ENCODE results near the gene ARL2BP.
"Not testable (repeated sequence)": the region's sequence is repeated elsewhere in the genome, so short reads cannot be mapped to it uniquely, and the experiment has no call there.

ARL2BP gene

DNA sequence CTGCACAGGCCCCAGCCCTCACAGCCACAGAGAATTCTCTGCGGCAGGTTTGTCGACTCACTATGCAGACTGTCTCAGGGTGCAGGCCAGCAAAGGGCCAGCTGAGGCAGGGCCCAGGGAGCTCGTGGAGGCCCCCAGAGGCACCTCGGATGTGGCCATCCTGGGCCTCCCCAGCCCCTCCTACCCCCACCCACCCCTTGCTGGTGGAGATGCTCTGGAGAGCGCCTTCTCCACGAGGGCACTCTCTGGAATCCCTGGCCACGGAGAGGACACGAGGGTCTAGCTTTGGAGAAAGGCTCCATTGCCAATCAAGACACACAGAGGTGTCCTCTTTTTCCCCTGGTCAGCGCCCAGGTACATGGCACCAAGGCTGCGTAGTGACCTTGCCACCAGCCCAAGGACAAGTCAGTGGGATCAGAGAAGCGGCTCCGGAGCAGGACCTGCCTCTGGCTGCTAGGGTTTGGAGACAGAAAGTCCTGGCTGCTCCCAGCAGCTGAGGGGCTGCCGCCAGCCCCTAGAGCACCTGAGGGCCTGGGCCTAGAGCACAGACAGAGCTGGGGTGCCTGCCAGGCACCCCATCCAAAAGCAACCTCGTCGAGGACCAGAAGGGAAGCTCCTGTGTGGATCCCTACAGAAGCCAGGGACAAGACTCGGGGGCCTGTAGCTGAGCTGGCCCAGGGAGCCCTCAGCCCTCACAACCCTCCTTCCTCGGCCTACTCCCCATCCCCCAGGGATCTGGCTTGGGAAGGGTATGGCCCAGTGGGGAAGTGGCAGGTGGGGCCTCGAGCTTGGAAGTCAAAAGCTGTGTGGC, 18.7 kb downstream of the ARL2BP start:
- no peak for DNase-seq (ENCODE audit: low read depth in 2 of 2, low spot score in 1 of 2)

- DNase-seq (ENCODE audit: low read depth in 2 of 2, low spot score in 1 of 2) = no peak
Observed at GRCh38 chr16:57264381-57264780, 19.3 kb downstream of the ARL2BP start.

GRCh38 chr16:57264950-57265371, 19.9 kb downstream of the ARL2BP start:
- no peak for DNase-seq (ENCODE audit: low read depth in 2 of 2, low spot score in 1 of 2)

- no peak for DNase-seq (ENCODE audit: low read depth in 2 of 2, low spot score in 1 of 2)
Observed at GRCh38 chr16:57265850-57266530, 20.9 kb downstream of the ARL2BP start.

- peak in 1 of 2 donors; percentile 7 for DNase-seq (ENCODE audit: low read depth in 2 of 2, low spot score in 1 of 2)
Observed at GRCh38 chr16:57266531-57267260, 21.6 kb downstream of the ARL2BP start.

DNA sequence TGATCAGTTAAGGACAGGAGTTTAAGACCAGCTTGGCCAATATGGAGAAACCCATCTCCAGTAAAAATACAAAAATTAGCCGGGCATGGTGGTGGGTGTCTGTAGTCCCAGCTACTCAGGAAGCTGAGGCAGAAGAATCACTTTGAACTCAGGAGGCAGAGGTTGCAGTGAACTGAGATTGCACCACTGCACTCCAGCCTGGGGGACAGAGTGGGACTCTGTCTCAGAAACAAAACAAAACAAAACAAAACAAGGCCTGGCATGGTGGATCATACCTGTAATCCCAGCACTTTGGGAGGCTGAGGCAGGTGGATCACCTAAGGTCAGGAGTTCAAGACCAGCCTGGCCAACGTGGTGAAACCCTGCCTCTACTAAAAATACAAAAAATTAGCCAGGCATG, 22.3 kb downstream of the ARL2BP start:
- DNase-seq (ENCODE audit: low read depth in 2 of 2, low spot score in 1 of 2) = not testable (repeated sequence)

DNA sequence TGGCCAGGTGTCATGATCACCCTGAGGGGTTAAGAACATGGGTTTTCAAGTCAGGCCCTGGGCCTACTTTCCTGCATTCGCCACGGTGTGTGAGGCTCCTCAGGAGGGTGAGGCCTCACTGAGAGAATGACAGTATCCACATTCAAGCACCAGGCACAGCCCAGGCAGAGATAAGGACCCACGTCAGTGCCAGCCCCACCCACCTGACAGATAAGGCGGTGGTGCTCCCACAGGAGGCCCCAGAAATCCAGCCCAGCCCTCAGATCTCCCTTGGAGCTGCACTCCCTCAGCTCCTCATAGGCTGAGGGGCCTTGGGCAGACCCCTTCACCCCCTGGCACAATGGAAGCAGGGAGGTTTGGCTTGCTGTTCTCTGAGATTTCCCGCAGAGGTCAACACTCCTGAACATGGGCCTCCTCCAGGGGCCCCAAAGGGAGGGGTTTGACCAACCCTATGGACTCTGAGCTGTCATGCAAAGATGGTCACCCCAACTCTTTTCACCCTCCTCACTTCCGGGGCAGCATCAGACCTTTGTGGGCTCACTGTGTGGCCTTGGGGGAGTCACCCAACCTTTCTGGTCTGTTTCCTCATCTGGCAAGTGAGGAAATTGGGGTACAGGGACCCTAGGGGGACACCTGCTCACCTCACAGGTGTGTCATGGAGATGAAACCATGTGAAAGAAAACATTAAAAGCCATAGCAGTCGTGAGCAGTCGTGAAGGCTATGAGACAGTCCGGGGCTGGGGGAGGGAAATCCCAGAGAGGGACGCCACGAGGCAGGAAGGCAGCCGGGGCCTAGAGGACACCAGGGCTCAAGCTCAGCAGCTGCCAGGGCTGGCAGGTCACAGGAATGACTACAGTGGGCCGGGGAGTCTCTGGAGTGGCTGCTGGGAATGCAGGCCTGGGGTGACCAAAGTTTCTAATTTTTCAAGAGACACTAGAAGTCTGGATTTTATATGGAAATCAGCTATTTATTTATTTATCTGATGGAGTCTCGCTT, 24.0 kb downstream of the ARL2BP start:
- no peak for DNase-seq (ENCODE audit: low read depth in 2 of 2, low spot score in 1 of 2)

GRCh38 chr16:57270221-57271062, 25.4 kb downstream of the ARL2BP start:
- DNase-seq (ENCODE audit: low read depth in 2 of 2, low spot score in 1 of 2) = no peak

DNA sequence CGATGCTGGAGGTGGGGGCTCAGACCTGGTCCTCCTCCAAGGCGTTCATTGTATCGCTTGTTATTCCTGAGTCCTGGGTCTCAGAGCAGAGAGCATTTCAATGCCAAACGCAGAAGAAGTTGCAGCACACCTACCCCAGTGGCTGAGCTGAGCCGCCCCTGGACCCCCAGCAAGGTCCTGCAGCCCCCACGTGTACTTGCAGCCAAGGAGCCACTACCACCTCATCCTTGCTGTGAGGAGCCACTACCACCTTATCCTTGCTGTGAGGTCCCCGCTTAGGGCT, 25.9 kb downstream of the ARL2BP start:
- no peak for DNase-seq (ENCODE audit: low read depth in 2 of 2, low spot score in 1 of 2)

DNA sequence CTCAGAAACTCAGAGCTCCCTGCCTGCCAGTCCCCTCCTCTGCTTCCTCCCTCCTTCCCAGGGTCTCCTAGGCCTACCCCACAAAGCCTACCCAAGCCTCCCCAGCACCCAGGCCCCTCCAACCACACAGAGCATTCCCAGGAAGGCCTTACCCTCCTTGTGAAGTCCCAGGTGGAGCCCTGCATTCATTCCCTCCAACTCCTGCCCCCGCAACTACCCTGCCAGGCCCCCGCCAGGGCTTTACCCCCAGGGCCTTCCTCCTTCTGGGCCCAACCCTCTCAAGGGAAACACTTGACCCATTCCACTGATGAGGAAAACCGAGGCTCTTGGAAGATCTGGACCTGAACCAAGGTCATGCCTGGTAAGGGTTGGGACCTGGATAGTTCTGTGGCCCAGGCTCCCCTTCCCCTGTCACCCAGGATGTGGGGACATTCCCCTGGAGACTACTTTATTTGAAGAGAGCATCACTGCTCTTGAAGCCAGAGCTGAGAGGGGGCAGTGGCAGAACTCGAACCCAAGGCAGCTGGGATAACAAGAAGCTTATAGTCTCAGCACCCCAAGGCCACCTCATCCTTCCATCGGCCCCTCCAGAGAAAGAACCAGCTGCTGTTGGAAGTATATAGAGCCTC, 26.9 kb downstream of the ARL2BP start:
- no peak for DNase-seq (ENCODE audit: low read depth in 2 of 2, low spot score in 1 of 2)

GRCh38 chr16:57273359-57273758, 28.3 kb downstream of the ARL2BP start:
- DNase-seq (ENCODE audit: low read depth in 2 of 2, low spot score in 1 of 2) = no peak

GRCh38 chr16:57273826-57274225, 28.8 kb downstream of the ARL2BP start:
- DNase-seq (ENCODE audit: low read depth in 2 of 2, low spot score in 1 of 2) = no peak

- DNase-seq (ENCODE audit: low read depth in 2 of 2, low spot score in 1 of 2) = not testable (repeated sequence)
Observed at GRCh38 chr16:57275946-57276345, 30.9 kb downstream of the ARL2BP start.

GRCh38 chr16:57276596-57276995, 31.5 kb downstream of the ARL2BP start:
- no peak for DNase-seq (ENCODE audit: low read depth in 2 of 2, low spot score in 1 of 2)

DNA sequence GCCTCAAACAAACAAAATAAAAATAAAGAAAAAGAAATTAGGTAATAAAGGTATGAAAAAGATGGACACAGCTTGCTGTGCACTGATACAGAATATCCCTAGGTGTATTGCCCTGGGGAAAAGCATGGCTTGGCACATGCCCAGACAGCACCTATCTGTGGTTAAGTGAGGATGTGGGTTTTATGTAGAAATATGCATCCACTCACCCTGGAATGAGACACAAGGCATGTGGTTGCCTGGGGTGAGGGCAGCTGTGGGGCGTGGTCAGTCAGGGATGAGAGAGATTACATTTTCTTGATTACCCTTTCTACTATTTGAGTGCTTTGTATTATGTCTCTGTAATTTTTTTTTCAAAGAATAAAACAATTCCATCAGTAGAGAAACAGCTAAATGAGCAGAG, 32.5 kb downstream of the ARL2BP start:
- peak in 1 of 2 donors; percentile 40 for DNase-seq (ENCODE audit: low read depth in 2 of 2, low spot score in 1 of 2)

GRCh38 chr16:57278494-57278893, 33.4 kb downstream of the ARL2BP start:
- no peak for DNase-seq (ENCODE audit: low read depth in 2 of 2, low spot score in 1 of 2)

GRCh38 chr16:57279780-57280638, 35.0 kb downstream of the ARL2BP start:
- DNase-seq (ENCODE audit: low read depth in 2 of 2, low spot score in 1 of 2) = no peak

DNA sequence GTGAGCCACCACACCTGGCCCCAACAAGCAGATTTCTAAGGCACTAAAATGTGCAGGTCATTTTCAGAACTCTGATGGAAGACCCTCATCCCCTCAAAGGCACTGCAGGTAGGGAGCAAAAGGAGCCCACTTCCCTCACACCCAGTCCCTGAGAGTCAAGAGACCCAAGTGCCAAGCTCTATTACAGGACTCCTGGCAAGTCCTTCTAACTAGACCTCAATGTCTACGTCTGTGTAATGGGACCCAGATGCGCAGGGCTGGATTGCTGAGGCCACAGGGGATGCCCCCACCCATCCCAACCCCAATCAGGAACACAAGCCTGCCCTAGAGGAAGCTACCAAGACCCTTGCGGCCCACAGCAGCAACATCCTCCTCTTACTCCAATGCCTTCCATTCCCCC, 36.7 kb downstream of the ARL2BP start:
- no peak for DNase-seq (ENCODE audit: low read depth in 2 of 2, low spot score in 1 of 2)
